OCI-LY3 (cell line): ENCODE measurements around the gene HIP1R.

Experiments used
- H2AFZ ChIP-seq: fragments of 200-600, 300-600 bp; shearing (Covaris generic); 2 replicates; pipeline ENCODE4 v1.6.0; 2014; ENCODE audit warnings: antibody characterized with exemption, low read depth, low read length
- H3K27ac ChIP-seq: fragments of 200-600, 300-600 bp; sonication (generic); 2 replicates; pipeline ENCODE4 v1.5.1; 2014; ENCODE audit warnings: mild to moderate bottlenecking, low read length, moderate library complexity, mixed read lengths
- H3K27me3 ChIP-seq: fragments of 200-600, 300-600 bp; sonication (generic); 2 replicates; pipeline ENCODE4 v1.6.1; 2014; ENCODE audit warnings: low read depth, low read length, mixed read lengths
- H3K36me3 ChIP-seq: fragments of 200-600, 300-600 bp; sonication (generic); replicated peaks from 2 replicates; pipeline ENCODE3; 2014; ENCODE audit warnings: low read depth, low read length, mixed read lengths
- H3K4me1 ChIP-seq: fragments of 300-600, 200-600 bp; sonication (generic); 2 replicates; pipeline ENCODE4 v1.6.1; 2014; ENCODE audit warnings: low read length, mixed read lengths
- H3K4me2 ChIP-seq: fragments of 200-600, 300-600 bp; sonication (generic); 2 replicates; pipeline ENCODE4 v1.6.1; 2014; ENCODE audit warnings: low read length, mixed read lengths
- H3K4me3 ChIP-seq: fragments of 300-600, 200-600 bp; sonication (generic); 2 replicates; pipeline ENCODE4 v1.5.1; 2014; ENCODE audit warnings: antibody characterized with exemption, mild to moderate bottlenecking, low read length, moderate library complexity
- H3K79me2 ChIP-seq: fragments of 300-600, 200-600 bp; shearing (Covaris generic); 2 replicates; pipeline ENCODE4 v1.6.1; 2014; ENCODE audit warnings: mild to moderate bottlenecking, low read length, mixed read lengths
- H3K9ac ChIP-seq: fragments of 300-600, 200-600 bp; shearing (Covaris generic); 2 replicates; pipeline ENCODE4 v1.6.0; 2014; ENCODE audit warnings: mild to moderate bottlenecking, low read length, moderate library complexity
- H3K9me3 ChIP-seq: fragments of 200-600, 300-600 bp; shearing (Covaris generic); 2 replicates; pipeline ENCODE4 v1.6.1; 2014; ENCODE audit warnings: low read length, mixed read lengths; ENCODE audit not compliant: insufficient read depth
- H4K20me1 ChIP-seq: fragments of 200-600, 300-600 bp; sonication (generic); 2 replicates; pipeline ENCODE4 v1.6.1; 2016; ENCODE audit warnings: low read length, mixed read lengths; ENCODE audit not compliant: insufficient read depth
- EZH2phosphoT487 ChIP-seq: fragments of 200-600 bp; shearing (Covaris generic); IDR thresholded peaks from 2 replicates; pipeline ENCODE4 v1.6.1; 2018; ENCODE audit warnings: antibody characterized with exemption, mixed run types, low read depth
- TF ChIP-seq, protein P1 (sequence below): fragments of 200-600, 300-600 bp; sonication (generic); IDR thresholded peaks from 2 replicates; pipeline ENCODE4 v1.5.1; 2014; ENCODE audit warnings: antibody characterized with exemption, low read length, low read depth

HIP1R gene

DNA sequence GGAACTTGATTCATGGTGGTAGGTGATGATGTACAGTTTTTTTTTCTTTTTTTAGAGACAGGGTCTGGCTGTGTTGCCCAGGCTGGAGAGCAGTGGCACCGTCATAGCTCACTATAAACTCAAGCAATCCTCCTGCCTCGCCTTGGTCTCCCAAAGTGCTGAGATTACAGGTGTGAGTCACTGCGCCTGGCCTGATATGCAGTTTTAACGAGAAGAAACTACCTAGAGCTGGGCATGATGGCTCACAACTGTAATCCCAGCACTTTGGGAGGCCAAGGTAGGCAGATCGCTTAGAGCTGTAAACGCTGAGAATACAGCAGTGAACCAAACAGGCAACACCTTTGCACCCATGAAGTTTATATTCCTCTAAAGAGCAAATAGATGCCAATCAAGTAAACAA, 73.7 kb downstream of the HIP1R start:
- H3K36me3 ChIP-seq, result no peaks in the 10 kb centered on the region
- TF ChIP-seq, protein P1, sequence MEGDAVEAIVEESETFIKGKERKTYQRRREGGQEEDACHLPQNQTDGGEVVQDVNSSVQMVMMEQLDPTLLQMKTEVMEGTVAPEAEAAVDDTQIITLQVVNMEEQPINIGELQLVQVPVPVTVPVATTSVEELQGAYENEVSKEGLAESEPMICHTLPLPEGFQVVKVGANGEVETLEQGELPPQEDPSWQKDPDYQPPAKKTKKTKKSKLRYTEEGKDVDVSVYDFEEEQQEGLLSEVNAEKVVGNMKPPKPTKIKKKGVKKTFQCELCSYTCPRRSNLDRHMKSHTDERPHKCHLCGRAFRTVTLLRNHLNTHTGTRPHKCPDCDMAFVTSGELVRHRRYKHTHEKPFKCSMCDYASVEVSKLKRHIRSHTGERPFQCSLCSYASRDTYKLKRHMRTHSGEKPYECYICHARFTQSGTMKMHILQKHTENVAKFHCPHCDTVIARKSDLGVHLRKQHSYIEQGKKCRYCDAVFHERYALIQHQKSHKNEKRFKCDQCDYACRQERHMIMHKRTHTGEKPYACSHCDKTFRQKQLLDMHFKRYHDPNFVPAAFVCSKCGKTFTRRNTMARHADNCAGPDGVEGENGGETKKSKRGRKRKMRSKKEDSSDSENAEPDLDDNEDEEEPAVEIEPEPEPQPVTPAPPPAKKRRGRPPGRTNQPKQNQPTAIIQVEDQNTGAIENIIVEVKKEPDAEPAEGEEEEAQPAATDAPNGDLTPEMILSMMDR, result no peak
- no peak for TF ChIP-seq EZH2phosphoT487
- H3K27ac ChIP-seq, result no peak overlapping the region

DNA sequence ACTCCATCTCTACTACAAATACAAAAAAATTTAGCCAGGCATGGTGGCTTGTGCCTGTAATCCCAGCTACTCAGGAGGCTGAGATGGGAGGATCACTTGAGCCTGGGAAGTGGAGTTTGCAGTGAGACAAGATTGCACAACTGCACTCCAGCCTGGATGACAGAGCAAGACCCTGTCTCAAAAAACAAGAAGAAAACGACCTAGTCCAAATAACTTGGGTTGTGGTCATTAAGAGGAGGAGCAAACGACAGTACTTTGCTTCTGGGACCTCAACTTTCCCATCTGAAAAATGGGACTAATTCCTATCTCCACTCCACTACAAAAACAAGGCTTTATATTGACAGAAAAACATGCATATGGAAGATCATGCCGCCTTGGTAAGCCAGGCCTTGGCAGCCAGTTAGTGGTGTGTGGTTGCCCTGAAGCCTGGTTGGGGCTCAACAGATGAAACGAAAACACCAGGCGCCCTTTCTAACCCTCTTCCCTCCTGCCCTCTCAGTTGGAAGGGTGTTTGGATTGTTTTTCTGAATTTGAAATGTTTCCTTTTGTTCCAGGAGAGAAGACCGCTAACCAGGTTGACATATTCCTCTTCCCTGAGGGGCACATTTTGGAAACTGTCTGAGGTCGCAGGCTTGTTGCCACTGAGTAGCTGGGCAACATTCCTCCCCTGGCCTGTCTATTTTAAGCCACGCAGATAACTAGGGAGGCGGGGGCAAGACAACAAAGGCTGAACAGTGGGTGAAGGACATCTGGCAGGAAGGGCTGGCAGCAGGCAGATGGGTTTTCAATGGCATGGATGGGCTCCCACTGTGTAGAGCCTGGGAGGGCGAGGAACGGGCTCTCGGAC, 74.4 kb downstream of the HIP1R start:
- Histone ChIP-seq H3K27me3 (peaks cover 8% of the 10 kb centered on the region; the same call in 1 of the 2 replicates), H3K4me2 (no peak overlapping the region), H3K9me3 (no peaks in the 10 kb centered on the region), H4K20me1 (no peaks in the 10 kb centered on the region), H3K27ac (no peak overlapping the region), H3K4me1 (no peaks in the 10 kb centered on the region), H3K4me3 (no peak overlapping the region), H3K36me3 (no peaks in the 10 kb centered on the region), H3K9ac (no peak overlapping the region), H3K79me2 (no peaks in the 10 kb centered on the region), H2AFZ (no peak overlapping the region)
- TF ChIP-seq, protein P1, result no peak

More for the DNA sequence above, 73.7 kb downstream of the HIP1R start:
- H3K27me3 ChIP-seq, result peaks cover 8% of the 10 kb centered on the region; the same call in 1 of the 2 replicates
- H3K9me3 ChIP-seq, result no peaks in the 10 kb centered on the region
- no peaks in the 10 kb centered on the region for H3K79me2 ChIP-seq
- no peak overlapping the region for H3K9ac ChIP-seq
- H2AFZ ChIP-seq, result no peak overlapping the region
- no peak overlapping the region for H3K4me3 ChIP-seq
- H3K4me2 ChIP-seq, result no peak overlapping the region
- no peaks in the 10 kb centered on the region for H4K20me1 ChIP-seq
- no peaks in the 10 kb centered on the region for H3K4me1 ChIP-seq
